ENCODE results near the gene TTYH3.
"Not testable (repeated sequence)": the region's sequence is repeated elsewhere in the genome, so short reads cannot be mapped to it uniquely, and the experiment has no call there.

The TTYH3 gene

DNA sequence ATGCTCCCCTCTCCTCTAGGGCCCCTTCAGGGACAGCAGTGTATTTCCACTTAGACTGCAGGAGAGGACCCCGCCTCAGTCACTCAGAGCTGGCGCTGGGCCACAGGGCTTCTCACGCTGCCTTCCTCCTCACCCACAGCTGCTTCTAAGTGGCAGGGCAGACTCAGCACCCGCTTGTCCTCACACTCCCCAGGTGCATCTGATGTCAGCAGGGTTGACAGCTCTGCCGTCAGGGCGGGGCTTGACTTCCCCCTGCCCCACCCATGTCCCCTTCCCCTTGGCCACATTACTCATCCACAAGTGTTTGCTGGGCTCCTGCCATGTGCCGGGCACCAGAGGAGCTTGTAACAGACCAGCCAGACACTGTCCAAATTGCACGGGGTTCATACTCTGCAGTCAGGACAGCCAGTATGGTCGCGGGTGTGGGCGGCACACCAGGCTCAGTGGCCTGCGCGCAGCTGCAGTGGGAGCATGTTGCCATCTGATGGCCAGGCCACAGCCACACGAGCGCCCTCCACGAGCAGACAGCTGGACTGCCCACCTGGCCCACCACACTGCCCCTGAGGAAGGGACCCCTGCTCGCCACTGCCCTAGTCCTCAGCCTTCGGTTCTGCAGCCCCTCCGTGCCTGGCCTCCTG is 29.3 kb upstream of the TTYH3 start:
- ATAC-seq (no peak), DNase-seq (no peak)

DNA sequence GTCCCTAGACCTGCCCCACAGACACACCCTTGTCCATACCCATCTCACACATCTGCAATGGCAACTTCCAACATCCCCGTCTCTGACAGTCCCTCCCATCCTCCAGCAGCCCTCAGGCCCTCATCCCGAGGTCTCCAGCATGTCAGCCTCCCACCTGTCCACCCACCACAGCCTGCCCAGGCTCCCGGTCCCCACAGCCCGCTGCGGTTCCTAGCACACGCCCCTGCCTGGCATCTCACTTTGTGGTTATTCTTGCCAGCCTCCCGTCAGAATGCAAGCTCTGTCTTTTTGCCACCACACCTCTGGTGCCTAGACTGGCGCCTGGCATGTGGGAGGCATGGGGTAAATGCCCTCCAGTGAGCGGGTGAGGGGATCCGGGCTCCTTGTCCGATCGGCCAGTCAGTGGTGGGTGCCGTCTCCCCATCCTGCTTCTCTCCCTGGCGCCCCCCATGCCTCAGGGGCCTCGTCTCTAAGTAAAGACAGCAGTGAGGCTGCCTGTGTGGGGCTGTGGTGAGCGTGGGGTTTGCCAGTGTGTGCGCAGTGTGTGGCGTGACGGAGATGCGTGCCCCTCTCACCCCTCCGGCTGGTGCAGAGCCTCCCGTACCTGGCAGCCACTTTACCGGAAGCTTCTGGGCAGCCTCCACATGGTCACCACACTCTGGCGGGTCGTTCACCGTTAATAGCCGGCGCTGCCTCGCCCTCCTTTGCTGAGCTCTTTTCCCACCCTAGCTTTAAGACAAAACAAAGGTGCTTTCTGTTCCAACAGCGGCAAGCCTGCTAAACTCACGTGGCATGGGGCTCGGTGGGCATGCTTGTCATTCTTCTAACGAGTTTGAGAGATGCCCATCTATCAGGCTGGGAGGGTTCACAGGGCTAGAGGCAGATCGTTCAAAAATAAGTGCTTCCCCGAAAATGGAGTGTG is 28.5 kb upstream of the TTYH3 start:
- ATAC-seq = no peak
- DNase-seq = no peak

GRCh38 chr7:2604608-2605174 is 27.1 kb upstream of the TTYH3 start:
- DNase-seq (no peak), ATAC-seq (no peak)

GRCh38 chr7:2605608-2606538 is 25.9 kb upstream of the TTYH3 start:
- DNase-seq = no peak

DNA sequence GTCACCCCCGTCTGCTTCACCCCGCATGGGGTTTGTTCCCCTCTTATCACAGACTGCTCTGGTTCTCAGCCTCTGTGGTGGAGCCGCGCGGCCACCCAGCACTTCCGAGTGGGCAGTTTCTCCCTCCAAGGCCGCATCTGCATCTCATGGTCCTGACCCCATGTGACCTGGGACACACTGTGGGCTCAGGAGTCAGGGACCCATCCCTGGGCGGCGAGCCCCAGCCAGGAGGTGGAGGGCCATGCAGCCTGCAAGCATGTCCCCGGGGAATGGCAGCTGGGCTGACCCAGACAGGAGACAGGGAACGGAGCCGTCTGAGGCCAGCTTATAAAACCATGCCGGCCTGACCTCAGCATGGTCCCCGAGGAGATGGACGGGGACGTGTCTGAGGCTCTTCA is 25.2 kb upstream of the TTYH3 start:
- no peak for ATAC-seq
- no peak for DNase-seq

More at GRCh38 chr7:2605608-2606538, 25.9 kb upstream of the TTYH3 start:
- no peak for ATAC-seq

DNA sequence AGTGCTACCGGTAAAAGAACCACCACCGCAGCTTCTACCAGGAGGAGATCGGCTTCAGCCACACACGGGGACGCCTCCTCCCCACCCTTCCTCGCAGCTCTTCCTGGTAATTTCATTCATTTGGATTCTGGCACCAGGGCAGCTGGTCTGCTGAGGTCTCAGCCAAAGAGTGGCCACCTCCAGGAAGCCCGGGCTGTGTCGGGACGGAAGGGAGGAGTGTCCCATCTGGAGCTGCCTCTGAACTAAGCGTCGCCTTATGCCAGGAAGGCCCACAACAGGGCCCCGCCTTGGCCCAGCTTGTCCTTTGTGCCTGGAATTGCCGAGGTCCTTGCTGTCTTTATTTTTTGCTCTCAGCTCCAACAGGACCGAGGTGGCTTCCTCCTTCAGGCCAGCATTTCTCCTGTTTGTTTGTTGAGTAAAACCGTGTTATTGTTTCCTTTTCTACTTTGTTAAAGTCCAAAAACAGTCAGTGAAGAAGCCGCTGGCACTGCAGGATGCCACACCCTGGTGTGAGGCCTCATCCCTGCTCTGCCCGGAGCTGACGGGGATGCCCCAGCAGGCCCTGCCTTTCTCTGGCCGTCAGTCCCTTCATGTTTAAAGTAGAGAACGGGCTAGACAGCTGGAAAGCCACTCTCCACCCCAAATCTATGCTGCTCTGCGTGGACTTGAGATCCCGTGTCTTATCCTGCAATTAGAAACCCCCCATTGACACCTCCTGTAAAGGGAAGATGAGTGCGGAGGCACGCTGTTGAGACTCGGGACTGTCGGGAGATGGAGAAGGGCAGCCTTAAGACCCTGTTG is 24.5 kb upstream of the TTYH3 start:
- DNase-seq = no peak
- no peak for ATAC-seq

GRCh38 chr7:2607923-2608904 is 23.6 kb upstream of the TTYH3 start:
- DNase-seq (no peak), ATAC-seq (no peak)

GRCh38 chr7:2608921-2609411 is 22.8 kb upstream of the TTYH3 start:
- DNase-seq (peak; percentile 40), ATAC-seq (peak; percentile 47)

DNA sequence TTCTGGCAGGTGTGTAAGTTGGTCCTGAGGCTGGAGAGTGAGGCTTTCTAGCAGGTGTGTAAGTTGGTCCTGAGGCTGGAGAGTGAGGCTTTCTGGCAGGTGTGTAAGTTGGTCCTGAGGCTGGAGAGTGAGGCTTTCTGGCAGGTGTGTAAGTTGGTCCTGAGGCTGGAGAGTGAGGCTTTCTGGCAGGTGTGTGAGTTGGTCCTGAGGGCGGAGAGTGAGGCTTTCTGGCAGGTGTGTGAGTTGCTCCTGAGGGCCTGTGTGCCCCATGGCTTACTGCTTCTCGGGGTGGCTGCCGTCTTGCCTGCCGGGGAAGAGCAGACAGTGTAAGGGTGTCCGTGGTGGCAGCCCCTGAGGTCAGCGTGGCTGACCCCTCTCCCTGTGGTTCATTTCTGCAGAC is 22.1 kb upstream of the TTYH3 start:
- ATAC-seq, DNase-seq: not testable (repeated sequence)

DNA sequence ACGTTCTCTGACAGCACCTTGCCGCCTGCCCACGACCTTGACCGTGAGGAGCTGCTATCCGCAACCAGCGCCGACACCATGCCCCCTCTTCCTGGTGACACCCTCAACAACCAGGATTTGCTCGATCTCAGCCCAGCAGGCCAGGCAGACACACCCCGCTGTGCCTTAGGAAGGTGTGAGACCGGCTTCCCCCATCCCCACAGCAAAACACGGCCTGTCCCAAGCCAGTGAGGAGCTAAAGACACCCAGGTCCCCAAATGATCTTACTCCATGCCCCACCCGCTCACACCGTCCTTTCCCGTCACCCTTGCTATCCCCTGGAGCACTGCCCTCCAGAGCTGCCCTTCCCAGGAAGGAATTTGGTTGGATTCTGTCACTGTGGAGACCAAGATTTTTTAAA is 21.3 kb upstream of the TTYH3 start:
- no peak for DNase-seq
- no peak for ATAC-seq

DNA sequence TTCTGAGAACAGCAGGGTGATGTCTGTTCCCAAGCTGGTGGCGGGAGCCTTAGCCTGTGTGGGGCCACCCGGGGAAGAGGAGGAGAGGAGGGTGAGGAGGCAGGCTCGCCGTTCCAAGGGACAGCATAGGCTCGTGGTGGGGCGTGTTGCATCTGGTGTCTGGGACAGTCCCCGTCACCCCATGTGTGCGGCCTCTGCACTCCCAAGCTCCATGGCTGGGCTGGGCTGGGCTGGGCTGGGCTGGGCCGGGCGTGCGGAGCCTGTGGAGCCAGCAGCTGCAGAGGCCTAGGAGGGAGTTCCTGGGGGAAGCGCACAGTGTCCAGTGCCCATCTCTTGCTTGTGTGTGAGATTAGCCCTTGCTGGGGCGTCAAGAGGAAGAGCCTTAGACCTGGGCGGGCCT is 20.9 kb upstream of the TTYH3 start:
- DNase-seq = no peak
- no peak for ATAC-seq

DNA sequence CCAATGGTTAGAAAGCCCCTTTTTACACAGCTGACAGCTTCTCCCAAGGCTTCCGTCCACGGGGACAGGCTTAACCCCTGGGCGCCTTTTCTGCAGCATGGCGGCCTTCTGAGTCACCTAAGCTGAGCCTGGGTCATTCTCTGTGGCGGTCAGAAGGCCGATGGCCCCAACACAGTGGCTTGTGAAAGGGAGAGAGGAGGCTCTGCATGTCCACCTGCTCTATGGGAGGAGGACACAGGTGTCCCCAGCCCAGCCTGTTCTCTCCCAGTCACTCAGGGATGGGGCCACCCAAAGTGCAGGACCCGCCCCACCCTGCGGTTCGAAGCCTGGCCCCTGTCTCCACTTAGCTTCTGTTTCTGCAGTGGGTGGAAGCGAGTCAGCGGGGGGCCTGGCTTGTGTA is 20.4 kb upstream of the TTYH3 start:
- no peak for ATAC-seq
- no peak for DNase-seq

GRCh38 chr7:2611922-2612321 is 19.9 kb upstream of the TTYH3 start:
- DNase-seq (no peak), ATAC-seq (no peak)

GRCh38 chr7:2612445-2613097 is 19.2 kb upstream of the TTYH3 start:
- ATAC-seq = no peak

GRCh38 chr7:2613098-2613930 is 18.5 kb upstream of the TTYH3 start:
- ATAC-seq (no peak), DNase-seq (no peak)

More at GRCh38 chr7:2612445-2613097, 19.2 kb upstream of the TTYH3 start:
- DNase-seq = no peak

- DNase-seq (no peak), ATAC-seq (no peak)
Measured at GRCh38 chr7:2613931-2614600, 17.7 kb upstream of the TTYH3 start.

- no peak for DNase-seq
Measured at GRCh38 chr7:2614631-2615330, 17.0 kb upstream of the TTYH3 start.

More at GRCh38 chr7:2614631-2615330, 17.0 kb upstream of the TTYH3 start:
- ATAC-seq = no peak
